LNCaP clone FGC (cell line): ENCODE data around the gene NIT1.

Experiments
- DNase-seq: peaks from one replicate; pipeline ENCODE4 v3.0.0-alpha.2; 2011; ENCODE audit warnings: low read depth
- H3K4me3 ChIP-seq: 2 replicates; pipeline ENCODE4 v1.5.1; 2011; ENCODE audit warnings: mild to moderate bottlenecking, low read depth, low read length, control low read depth
- CTCF ChIP-seq: IDR thresholded peaks from 2 replicates; pipeline ENCODE4 v1.5.1; 2012; ENCODE audit warnings: mild to moderate bottlenecking; ENCODE audit not compliant: control insufficient read depth, insufficient read depth; ENCODE audit errors: extremely low read depth

Gene NIT1

GRCh38 chr1:161080441-161081405 lies 37.2 kb upstream of the NIT1 start:
- no peak for TF ChIP-seq CTCF
- no peak overlapping the region for H3K4me3 ChIP-seq
- DNase-seq: no peak

- H3K4me3 ChIP-seq: no peak overlapping the region
- no peak for TF ChIP-seq CTCF
- no peak for DNase-seq
Measured at GRCh38 chr1:161081519-161081918, 36.4 kb upstream of the NIT1 start.

GRCh38 chr1:161082483-161082882 lies 35.4 kb upstream of the NIT1 start:
- TF ChIP-seq CTCF: no peak
- H3K4me3 ChIP-seq: no peak overlapping the region
- no peak for DNase-seq

- H3K4me3 ChIP-seq: peak overlapping the region; percentile 24
- no peak for TF ChIP-seq CTCF
- DNase-seq: peak; percentile 69
Measured at GRCh38 chr1:161082996-161083747, 34.7 kb upstream of the NIT1 start.

GRCh38 chr1:161083748-161084596 lies 33.9 kb upstream of the NIT1 start:
- H3K4me3 ChIP-seq: no peak overlapping the region; the same call in 1 of the 2 replicates
- DNase-seq: peak; percentile 23
- no peak for TF ChIP-seq CTCF

- no peak for TF ChIP-seq CTCF
- no peak for DNase-seq
- H3K4me3 ChIP-seq: no peak overlapping the region
Measured at GRCh38 chr1:161084597-161084988, 33.3 kb upstream of the NIT1 start.
